Thymus (tissue), 11 donors: ENCODE data around the gene IRF2. TPM values are rescaled to one million over a fixed set of nuclear protein-coding genes. Genes with fewer than 3 reads are reported as not detected.

ENCODE experiments used
- DNase-seq, 9 donors: peaks; one replicate each; pipeline ENCODE4 v3.0.0-alpha.2; 2013; ENCODE audit warnings: low spot score in 9 of 9, low read depth in 6 of 9, missing footprints in 1 of 9
- H3K27ac ChIP-seq, 2 donors: one replicate each; pipeline ENCODE4 v1.5.1; 2013; ENCODE audit warnings: control low read depth in 1 of 2, low read depth in 1 of 2, low read length in 1 of 2, mild to moderate bottlenecking in 1 of 2, moderate library complexity in 1 of 2
- H3K27me3 ChIP-seq, 2 donors: one replicate each; pipeline ENCODE4 v1.5.1; 2013; ENCODE audit warnings: low read length in 1 of 2; ENCODE audit not compliant: control insufficient read depth in 2 of 2, insufficient read depth in 1 of 2
- H3K36me3 ChIP-seq, 2 donors: one replicate each; pipeline ENCODE4 v1.5.1; 2013; ENCODE audit warnings: low read length in 1 of 2, mild to moderate bottlenecking in 1 of 2, moderate library complexity in 1 of 2; ENCODE audit not compliant: control insufficient read depth in 2 of 2, insufficient read depth in 2 of 2
- H3K4me1 ChIP-seq, 2 donors: one replicate each; pipeline ENCODE4 v1.5.1; 2013; ENCODE audit warnings: low read length in 2 of 2; ENCODE audit not compliant: control insufficient read depth in 2 of 2, insufficient read depth in 2 of 2
- H3K4me3 ChIP-seq, 2 donors: one replicate each; pipeline ENCODE4 v1.5.1; 2013; ENCODE audit warnings: low read length in 2 of 2, control low read depth in 1 of 2, mild to moderate bottlenecking in 1 of 2
- H3K9me3 ChIP-seq, 2 donors: one replicate each; pipeline ENCODE4 v1.5.1; 2013; ENCODE audit warnings: low read length in 1 of 2, mild to moderate bottlenecking in 1 of 2; ENCODE audit not compliant: control insufficient read depth in 2 of 2, insufficient read depth in 1 of 2
- WGBS: extraction: QIAGEN DNeasy Blood & Tissue Kit; methylation state at CpG from one replicate; pipeline ENCODE4 v1.1.7; 2013; 5-methylcytosine and 5-hydroxymethylcytosine counted together
- polyA plus RNA-seq: library from polyadenylated mRNA; stranded (reverse); fragments of 200-250 nt; gene quantifications from one replicate; pipeline ENCODE4 v1.2.3, GENCODE V29; 2013
- total RNA-seq: library from RNA; stranded (reverse); fragments of 120-200 nt; gene quantifications from one replicate; pipeline ENCODE4 v1.2.4, GENCODE V29; 2013
- donor health status: healthy.

IRF2 gene
- total and polyA plus RNA-seq, 2 donors, result 39.2 to 42.2 TPM

DNA sequence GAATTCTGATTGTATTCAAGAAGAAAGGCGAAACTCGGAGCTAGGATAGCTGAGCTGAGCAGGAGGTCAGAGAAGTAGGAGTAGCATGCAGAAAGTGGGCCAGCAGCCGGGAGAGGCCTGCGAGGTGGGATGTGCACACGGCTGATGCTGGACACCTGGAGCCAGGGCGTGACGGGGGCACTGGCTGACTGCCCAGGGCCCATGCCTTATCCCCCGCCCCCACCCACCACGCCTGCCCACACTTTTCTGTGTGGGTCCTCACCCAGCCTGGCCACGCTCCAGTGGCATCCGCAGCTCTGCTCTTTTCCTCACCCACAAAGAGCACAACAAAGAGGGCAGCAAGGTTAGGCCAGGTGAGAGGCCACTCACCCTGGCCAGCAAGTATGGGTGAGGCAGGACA, 30.0 kb upstream of the IRF2 start:
- 91% methylated on average over 11 of the region's 11 CpGs for WGBS
- no peak for DNase-seq
- H3K9me3 ChIP-seq, result no peaks in the 10 kb centered on the region
- H3K4me3 ChIP-seq, result no peak overlapping the region
- no peak overlapping the region for H3K27ac ChIP-seq
- H3K4me1 ChIP-seq, result peaks cover 4 to 26% of the 10 kb centered on the region in 2 donors
- no peaks in the 10 kb centered on the region for H3K27me3 ChIP-seq
- no peaks in the 10 kb centered on the region for H3K36me3 ChIP-seq

DNA sequence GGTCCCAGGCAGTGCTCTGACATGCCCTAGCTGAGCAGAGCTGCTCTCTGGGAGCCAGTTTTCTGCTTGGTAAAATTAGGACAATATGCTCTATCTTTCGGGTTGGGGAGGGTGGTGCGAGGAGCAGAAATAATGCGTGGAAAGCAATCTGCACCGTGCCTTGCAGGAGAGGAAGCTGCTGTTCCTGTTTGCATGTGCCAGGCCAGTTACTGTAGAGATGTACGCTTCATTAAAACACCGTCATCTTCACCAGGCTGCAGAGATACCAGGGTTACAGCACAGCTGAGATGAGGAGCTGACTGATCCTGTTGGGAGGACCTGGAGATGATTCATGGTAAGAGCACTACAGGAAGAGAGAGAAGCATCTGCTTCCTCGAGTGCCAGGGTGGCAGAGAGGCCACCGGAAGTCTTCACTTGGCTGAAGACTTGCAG, 29.5 kb upstream of the IRF2 start:
- peak in 8 of 9 donors; percentile 8 to 62 (median 23) for DNase-seq
- H3K27me3 ChIP-seq, result no peaks in the 10 kb centered on the region
- WGBS, result 11% methylated on average over 8 of the region's 8 CpGs
- peaks cover 4 to 26% of the 10 kb centered on the region in 2 donors for H3K4me1 ChIP-seq
- H3K27ac ChIP-seq, result no peak overlapping the region
- no peaks in the 10 kb centered on the region for H3K36me3 ChIP-seq
- H3K4me3 ChIP-seq, result no peak overlapping the region
- no peaks in the 10 kb centered on the region for H3K9me3 ChIP-seq

DNA sequence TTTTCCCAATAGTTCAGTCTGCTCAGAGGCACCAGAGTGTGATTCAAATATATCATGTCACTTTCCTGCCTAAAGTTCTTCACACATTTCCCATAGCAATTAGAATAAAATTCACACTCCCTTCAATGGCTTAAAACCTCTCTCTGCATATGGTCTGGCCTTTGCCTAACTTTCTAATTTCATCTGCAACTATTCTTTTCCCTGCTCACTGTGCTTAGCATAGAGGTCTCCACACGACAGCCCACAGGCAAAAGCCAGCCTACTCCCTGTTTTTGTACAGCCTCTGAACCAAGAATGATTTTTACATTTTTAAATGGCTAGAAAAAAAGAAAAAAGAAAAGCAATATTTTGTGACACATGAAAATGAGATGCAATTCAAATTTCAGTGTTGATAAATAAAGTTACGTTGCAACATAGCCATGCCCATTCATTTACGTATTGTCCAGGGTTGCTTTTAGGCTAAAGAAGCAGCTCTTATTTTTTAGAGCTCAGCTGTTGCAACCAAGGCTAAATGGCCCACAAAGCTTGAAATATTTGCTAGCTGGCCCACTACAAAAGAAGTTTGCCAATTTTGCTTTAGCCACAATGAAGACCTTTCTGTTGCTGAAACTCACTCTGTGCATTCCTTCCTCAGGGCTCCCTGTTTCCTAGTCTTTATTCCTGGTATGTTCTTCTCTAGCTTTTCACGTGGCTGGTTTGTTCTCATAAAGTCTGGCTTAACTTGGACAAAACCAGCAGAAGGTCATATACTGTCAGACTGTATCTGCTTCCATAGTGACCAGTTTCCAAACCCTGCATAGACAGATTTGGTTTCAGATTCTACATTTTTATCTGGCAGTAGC, 26.6 kb upstream of the IRF2 start:
- H3K9me3 ChIP-seq, result peaks cover 0 to 4% of the 10 kb centered on the region in 2 donors
- WGBS, result 97% methylated on average over 4 of the region's 4 CpGs
- no peak for DNase-seq
- no peak overlapping the region for H3K4me3 ChIP-seq
- peaks cover 4 to 16% of the 10 kb centered on the region in 2 donors for H3K4me1 ChIP-seq
- no peaks in the 10 kb centered on the region for H3K27me3 ChIP-seq
- H3K36me3 ChIP-seq, result no peaks in the 10 kb centered on the region
- H3K27ac ChIP-seq, result no peak overlapping the region

DNA sequence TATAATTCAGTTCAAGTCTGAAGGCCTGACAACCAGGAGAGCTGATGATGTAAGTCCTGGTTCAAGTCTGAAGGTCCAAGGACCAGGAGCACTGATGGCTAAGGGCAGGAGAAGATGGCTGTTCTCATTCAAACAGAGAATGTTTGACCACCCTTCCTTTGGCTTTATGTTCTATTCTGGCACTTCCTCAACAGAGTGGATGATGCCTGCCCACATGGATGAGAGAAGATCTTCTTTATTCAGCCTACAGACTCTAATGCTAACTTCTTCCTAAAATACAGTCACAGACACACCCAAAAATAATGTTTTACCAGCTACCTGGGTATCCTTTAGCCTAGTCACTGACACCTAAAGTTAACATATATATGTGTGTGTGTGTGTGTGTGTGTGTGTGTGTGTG, 25.6 kb upstream of the IRF2 start:
- no peak for DNase-seq
- peaks cover 4 to 16% of the 10 kb centered on the region in 2 donors for H3K4me1 ChIP-seq
- no peaks in the 10 kb centered on the region for H3K27me3 ChIP-seq
- H3K4me3 ChIP-seq, result no peak overlapping the region
- peaks cover 0 to 4% of the 10 kb centered on the region in 2 donors for H3K9me3 ChIP-seq
- no peak overlapping the region for H3K27ac ChIP-seq
- H3K36me3 ChIP-seq, result no peaks in the 10 kb centered on the region

DNA sequence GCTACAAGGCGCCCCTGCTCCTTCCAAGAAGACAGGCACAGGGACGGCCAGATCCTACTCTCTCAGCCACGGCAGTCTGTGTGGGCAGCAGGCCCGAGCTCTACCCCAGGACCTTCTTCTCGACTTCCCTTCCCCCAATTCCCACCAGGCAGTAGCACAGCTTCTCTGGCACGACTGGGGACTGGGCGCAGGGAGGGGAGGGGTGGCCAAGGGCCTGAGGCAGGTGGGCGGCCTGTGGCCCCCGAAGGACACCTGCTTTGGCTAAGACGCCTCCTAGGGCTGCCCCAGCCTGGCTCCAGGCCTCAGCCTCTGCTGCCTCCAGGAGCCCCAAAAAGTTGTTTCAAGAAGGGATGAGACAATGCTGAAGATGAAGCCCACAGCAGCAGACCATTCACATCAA, 24.2 kb upstream of the IRF2 start:
- no peaks in the 10 kb centered on the region for H3K36me3 ChIP-seq
- H3K9me3 ChIP-seq, result peaks cover 0 to 7% of the 10 kb centered on the region in 2 donors
- DNase-seq, result no peak
- H3K4me3 ChIP-seq, result no peak overlapping the region
- over 99% methylated on average over 10 of the region's 10 CpGs for WGBS
- no peak overlapping the region for H3K27ac ChIP-seq
- peaks cover 0 to 5% of the 10 kb centered on the region in 2 donors for H3K4me1 ChIP-seq
- no peaks in the 10 kb centered on the region for H3K27me3 ChIP-seq

DNA sequence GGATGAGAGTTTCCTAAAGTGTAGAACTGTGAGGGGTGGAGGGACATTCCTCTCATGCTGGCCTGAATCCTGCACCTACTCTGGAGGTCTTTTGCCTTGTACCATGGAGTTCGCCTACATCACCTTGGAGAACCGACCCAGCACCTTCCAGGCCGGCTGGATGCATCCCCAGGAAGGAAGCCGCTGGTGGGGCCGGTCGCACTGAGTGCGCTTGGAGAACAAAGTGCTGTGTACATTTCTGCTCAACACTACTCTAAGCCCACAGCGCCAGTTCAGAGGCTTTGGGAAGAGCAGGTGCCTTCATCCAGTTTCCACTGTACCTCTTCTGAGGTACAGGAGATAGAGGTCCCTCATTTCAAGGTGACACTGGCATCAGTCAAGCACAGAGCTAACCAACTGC, 15.4 kb upstream of the IRF2 start:
- 96% methylated on average over 8 of the region's 8 CpGs for WGBS

DNA sequence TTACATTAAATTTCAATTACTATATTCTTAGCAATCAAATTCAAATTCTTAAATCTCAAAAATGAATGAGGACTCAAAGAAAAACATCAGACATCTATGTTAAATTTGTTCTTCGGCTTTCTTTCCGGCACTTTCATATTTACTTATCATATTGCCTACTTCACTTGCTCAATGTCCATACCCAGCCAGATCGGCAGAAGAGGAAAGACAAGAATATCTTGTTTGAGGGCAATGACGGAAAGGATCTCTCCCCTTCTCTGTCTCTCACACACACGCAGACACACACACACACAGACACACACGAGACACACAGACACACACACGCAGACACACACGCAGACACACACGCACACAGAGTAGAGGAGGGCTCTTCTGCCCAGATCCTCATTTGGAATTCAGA, 13.2 kb upstream of the IRF2 start:
- Histone ChIP-seq H3K36me3 (no peaks in the 10 kb centered on the region), H3K27me3 (no peaks in the 10 kb centered on the region), H3K4me3 (no peak overlapping the region), H3K9me3 (peaks cover 0 to 5% of the 10 kb centered on the region in 2 donors), H3K27ac (no peak overlapping the region), H3K4me1 (no peaks in the 10 kb centered on the region)
- 98% methylated on average over 9 of the region's 9 CpGs for WGBS
- no peak for DNase-seq

More for the DNA sequence above, 15.4 kb upstream of the IRF2 start:
- Histone ChIP-seq H3K4me3 (no peak overlapping the region), H3K36me3 (no peaks in the 10 kb centered on the region), H3K27me3 (no peaks in the 10 kb centered on the region), H3K4me1 (no peaks in the 10 kb centered on the region), H3K27ac (no peak overlapping the region), H3K9me3 (peaks cover 0 to 3% of the 10 kb centered on the region in 2 donors)
- DNase-seq, result no peak

DNA sequence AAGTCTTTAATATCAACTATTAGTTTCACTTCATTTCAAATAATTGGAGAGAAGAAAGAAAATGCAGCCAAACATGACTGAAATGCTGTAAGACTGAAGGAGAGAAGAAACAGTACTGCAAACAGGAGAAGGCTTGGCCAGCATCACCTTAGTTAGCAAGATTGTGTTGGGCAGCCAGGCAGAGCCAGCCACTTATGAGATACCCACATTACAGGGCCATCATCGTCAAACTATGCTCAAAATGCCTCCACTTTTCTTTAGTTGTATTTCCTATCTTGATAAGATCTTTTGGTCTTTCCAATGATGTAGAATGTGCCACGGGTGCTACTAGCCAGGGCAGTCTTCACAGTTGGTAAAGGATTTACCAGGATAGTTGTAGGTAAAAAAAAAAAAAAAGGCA, 10.9 kb upstream of the IRF2 start:
- H3K27me3 ChIP-seq, result no peaks in the 10 kb centered on the region
- no peak for DNase-seq
- peaks cover 0 to 5% of the 10 kb centered on the region in 2 donors for H3K9me3 ChIP-seq
- no peaks in the 10 kb centered on the region for H3K4me1 ChIP-seq
- WGBS, result 82% methylated on average over 2 of the region's 2 CpGs
- H3K27ac ChIP-seq, result no peak overlapping the region
- no peak overlapping the region for H3K4me3 ChIP-seq
- H3K36me3 ChIP-seq, result no peaks in the 10 kb centered on the region

DNA sequence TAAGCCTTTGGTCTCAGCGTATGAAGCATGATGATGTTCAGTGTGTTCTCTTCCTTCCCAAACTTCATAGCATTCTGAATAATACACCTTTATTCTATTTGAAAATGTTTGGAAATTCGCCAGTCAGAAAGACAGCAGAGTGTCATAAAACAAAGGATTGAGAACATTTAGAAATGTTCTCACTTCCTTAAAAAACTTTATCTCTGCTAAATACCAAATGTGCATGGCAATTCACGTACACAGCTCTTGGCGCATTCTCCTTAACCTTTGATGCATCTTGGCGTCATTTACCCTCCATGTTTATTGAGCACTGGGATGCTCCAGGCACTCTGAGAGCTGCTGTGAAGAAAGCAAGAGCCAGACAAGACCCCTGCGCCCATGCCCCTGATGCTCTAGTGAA, 7.2 kb upstream of the IRF2 start:
- Histone ChIP-seq H3K9me3 (peaks cover 0 to 5% of the 10 kb centered on the region in 2 donors), H3K4me3 (no peak overlapping the region)
- WGBS, result 98% methylated on average over 6 of the region's 6 CpGs

More for the DNA sequence above, 7.2 kb upstream of the IRF2 start:
- H3K36me3 ChIP-seq, result no peaks in the 10 kb centered on the region
- DNase-seq, result no peak
- no peaks in the 10 kb centered on the region for H3K27me3 ChIP-seq
- peaks cover 0 to 12% of the 10 kb centered on the region in 2 donors for H3K4me1 ChIP-seq
- no peak overlapping the region for H3K27ac ChIP-seq
